ENCODE data around the gene MAN1C1. TPM values are rescaled to one million over a fixed set of nuclear protein-coding genes. Genes with fewer than 3 reads are reported as not detected.
A peak's percentile ranks its signal among the peaks of the same experiment; 100 is the strongest.
"Not testable (repeated sequence)": the region's sequence is repeated elsewhere in the genome, so short reads cannot be mapped to it uniquely, and the experiment has no call there.

The MAN1C1 gene
- total and polyA plus RNA-seq, 8 donors: 2.1 to 9.2 (median 4.0) TPM

GRCh38 chr1:25694167-25695007 lies 77.8 kb downstream of the MAN1C1 start:
- no peak for DNase-seq
- FAIRE-seq: no peak
- H3K4me1 ChIP-seq: peaks cover 0 to 4% (median 0%) of the 10 kb centered on the region in 3 donors

GRCh38 chr1:25695090-25695770 lies 78.6 kb downstream of the MAN1C1 start:
- H3K27me3 ChIP-seq: no peaks in the 10 kb centered on the region
- intact Hi-C loops (cut with DNase I): no loop called here
- no peak overlapping the region for H3K4me3 ChIP-seq
- H3K36me3 ChIP-seq: no peaks in the 10 kb centered on the region
- TF ChIP-seq CTCF (IDR thresholded peaks at IDR 0.05): no peak
- WGBS, 2 donors: 75 to 78% methylated on average over 15 of the region's 15 CpGs
- peaks cover 0 to 4% (median 0%) of the 10 kb centered on the region in 3 donors for H3K4me1 ChIP-seq
- ATAC-seq (peak; percentile 73 to 86 (median 83)), DNase-seq (peak in 3 of 6 donors; percentile 33 to 51 (median 38)), FAIRE-seq (no peak)
- H3K27ac ChIP-seq: peak overlapping the region in 3 of 4 donors; percentile 13 to 50 (median 41)
- H3K9me3 ChIP-seq: no peaks in the 10 kb centered on the region

More at GRCh38 chr1:25694167-25695007, 77.8 kb downstream of the MAN1C1 start:
- 73 to 74% methylated on average over 9 of the region's 9 CpGs for WGBS, 2 donors
- Histone ChIP-seq H3K4me3 (no peak overlapping the region), H3K27me3 (no peaks in the 10 kb centered on the region), H3K27ac (peak overlapping the region in 3 of 4 donors; percentile 13 to 50 (median 34)), H3K9me3 (no peaks in the 10 kb centered on the region), H3K36me3 (no peaks in the 10 kb centered on the region)
- TF ChIP-seq CTCF (IDR thresholded peaks at IDR 0.05): no peak
- peak in 3 of 4 donors; percentile 20 to 33 (median 28) for ATAC-seq
- intact Hi-C loops (cut with DNase I): no loop called here

- peak in 2 of 4 donors; percentile 18 to 57 for ATAC-seq
- H3K36me3 ChIP-seq: no peaks in the 10 kb centered on the region
- no peaks in the 10 kb centered on the region for H3K9me3 ChIP-seq
- intact Hi-C loops (cut with DNase I): no loop called here
- DNase-seq: no peak
- H3K4me3 ChIP-seq: no peak overlapping the region
- no peak for TF ChIP-seq CTCF (IDR thresholded peaks at IDR 0.05)
- no peak for FAIRE-seq
- whole genome bisulfite sequencing, 2 donors: 87 to 94% methylated on average over 11 of the region's 11 CpGs
- no peaks in the 10 kb centered on the region for H3K27me3 ChIP-seq
- H3K4me1 ChIP-seq: peaks cover 0 to 4% (median 0%) of the 10 kb centered on the region in 3 donors
- H3K27ac ChIP-seq: peak overlapping the region in 2 of 4 donors; percentile 41 to 50
These were observed 79.2 kb downstream of the MAN1C1 start for GRCh38 chr1:25695771-25696311.

- H3K4me3 ChIP-seq; H3K4me1 ChIP-seq; FAIRE-seq; H3K9me3 ChIP-seq; intact Hi-C loops (cut with DNase I); DNase-seq; H3K27me3 ChIP-seq; ATAC-seq; H3K36me3 ChIP-seq; H3K27ac ChIP-seq: not testable (repeated sequence)
- WGBS, 2 donors: 90 to 94% methylated on average over 4 of the region's 4 CpGs
These were observed 80.1 kb downstream of the MAN1C1 start for GRCh38 chr1:25696643-25697042.

GRCh38 chr1:25697435-25698217 lies 81.0 kb downstream of the MAN1C1 start:
- 85 to 91% methylated on average over 10 of the region's 10 CpGs for WGBS, 2 donors
- Histone ChIP-seq H3K27ac (no peak overlapping the region), H3K9me3 (no peaks in the 10 kb centered on the region), H3K36me3 (no peaks in the 10 kb centered on the region), H3K4me3 (no peak overlapping the region), H3K4me1 (peaks cover 0 to 4% (median 0%) of the 10 kb centered on the region in 3 donors), H3K27me3 (no peaks in the 10 kb centered on the region)
- intact Hi-C loops (cut with DNase I): no loop called here
- DNase-seq: no peak
- no peak for FAIRE-seq
- TF ChIP-seq CTCF (IDR thresholded peaks at IDR 0.05): no peak
- ATAC-seq: no peak

Measured in pancreas (tissue), 10 donors.